Breast epithelium (tissue), 3 donors: ENCODE data around the gene CNGA4.

Experiments used
- CTCF ChIP-seq, 3 donors: fragments of 450-650 bp; IDR thresholded peaks; one replicate each; pipeline ENCODE4 v1.5.1; 2016 to 2017; ENCODE audit warnings: antibody characterized with exemption in 3 of 3, mild to moderate bottlenecking in 3 of 3, moderate library complexity in 3 of 3
- POLR2A ChIP-seq: fragments of 450-650 bp; IDR thresholded peaks from one replicate; pipeline ENCODE4 v1.6.1; 2016; ENCODE audit warnings: antibody characterized with exemption, mild to moderate bottlenecking, moderate library complexity

GRCh38 chr11:6228520-6228919, 10.4 kb upstream of the CNGA4 start:
- TF ChIP-seq POLR2A: no peak
- TF ChIP-seq CTCF (IDR thresholded peaks at IDR 0.05): no peak
